Measurements from ENCODE around the gene CACTIN.

- TF ChIP-seq EGR1 (IDR thresholded peaks at IDR 0.05; ENCODE audit: low read depth) (no peak), CTCF (IDR thresholded peaks at IDR 0.05 in 2 of 3, conservative IDR thresholded peaks at IDR 0.05 in 1 of 3; ENCODE audit: borderline replicate concordance in 1 of 3, insufficient read depth in 1 of 3, low read depth in 2 of 3, low read length in 2 of 3) (no peak), CEBPB (IDR thresholded peaks at IDR 0.05; ENCODE audit: low read depth) (no peak), JUND (IDR thresholded peaks at IDR 0.05) (no peak), POLR2A (IDR thresholded peaks at IDR 0.05; ENCODE audit: borderline replicate concordance, extremely low read depth, insufficient read depth, insufficient read length) (no peak), MAX (IDR thresholded peaks at IDR 0.05) (no peak), POLR2AphosphoS5 (IDR thresholded peaks at IDR 0.05; ENCODE audit: low read depth, low read length) (no peak), REST (IDR thresholded peaks at IDR 0.05; ENCODE audit: low read depth) (no peak)
Measured at GRCh38 chr19:3636506-3636905, 9.9 kb upstream of the CACTIN start.
